Measurements from ENCODE around the gene DKK1.

Gene DKK1

DNA sequence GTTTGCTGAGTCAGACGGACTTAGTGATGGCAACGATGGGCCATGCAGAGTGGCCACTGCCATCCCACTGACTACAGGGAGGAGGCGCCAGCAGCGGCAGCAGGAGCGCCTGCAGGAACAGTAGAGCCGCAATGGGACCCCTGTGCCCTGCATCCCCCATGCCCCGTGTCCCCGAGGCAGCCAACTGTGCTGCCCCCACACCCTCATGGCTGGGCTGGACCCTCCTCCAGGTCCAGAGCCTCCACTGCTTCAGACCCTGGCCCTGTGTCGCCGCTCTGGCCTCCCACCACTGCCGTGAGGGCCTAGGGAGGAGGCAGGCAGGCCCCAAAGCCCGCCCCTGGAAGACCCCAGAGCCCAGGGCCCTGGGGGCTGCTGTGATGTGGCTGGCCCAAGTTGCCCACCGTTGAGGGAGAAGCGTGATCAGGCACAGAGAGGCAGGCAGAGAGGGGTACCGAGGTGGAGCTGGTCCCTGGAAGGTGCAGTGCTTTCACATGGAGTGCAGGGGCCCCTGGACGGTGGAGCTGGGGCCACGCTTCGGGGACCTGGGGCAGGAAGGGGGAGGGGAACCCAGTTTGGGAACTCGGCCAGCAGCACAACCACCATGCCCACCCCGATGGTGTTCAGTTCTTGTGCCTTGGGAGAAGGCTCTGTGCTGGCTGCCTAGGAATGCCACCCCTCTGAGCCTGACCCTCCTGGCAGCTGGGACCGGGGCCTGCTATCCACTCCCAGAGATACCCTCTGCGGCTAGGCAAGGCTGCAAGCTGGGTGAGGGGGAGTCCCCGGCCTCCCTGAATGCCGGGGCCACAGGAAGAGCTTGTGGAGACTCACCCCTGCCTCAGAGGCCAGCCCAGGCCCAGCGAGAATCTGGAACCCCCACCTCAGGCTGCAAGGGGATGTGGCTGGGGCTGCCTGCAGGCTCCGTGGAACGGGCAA, 32.6 kb downstream of the DKK1 start:
- TF ChIP-seq, protein P1, sequence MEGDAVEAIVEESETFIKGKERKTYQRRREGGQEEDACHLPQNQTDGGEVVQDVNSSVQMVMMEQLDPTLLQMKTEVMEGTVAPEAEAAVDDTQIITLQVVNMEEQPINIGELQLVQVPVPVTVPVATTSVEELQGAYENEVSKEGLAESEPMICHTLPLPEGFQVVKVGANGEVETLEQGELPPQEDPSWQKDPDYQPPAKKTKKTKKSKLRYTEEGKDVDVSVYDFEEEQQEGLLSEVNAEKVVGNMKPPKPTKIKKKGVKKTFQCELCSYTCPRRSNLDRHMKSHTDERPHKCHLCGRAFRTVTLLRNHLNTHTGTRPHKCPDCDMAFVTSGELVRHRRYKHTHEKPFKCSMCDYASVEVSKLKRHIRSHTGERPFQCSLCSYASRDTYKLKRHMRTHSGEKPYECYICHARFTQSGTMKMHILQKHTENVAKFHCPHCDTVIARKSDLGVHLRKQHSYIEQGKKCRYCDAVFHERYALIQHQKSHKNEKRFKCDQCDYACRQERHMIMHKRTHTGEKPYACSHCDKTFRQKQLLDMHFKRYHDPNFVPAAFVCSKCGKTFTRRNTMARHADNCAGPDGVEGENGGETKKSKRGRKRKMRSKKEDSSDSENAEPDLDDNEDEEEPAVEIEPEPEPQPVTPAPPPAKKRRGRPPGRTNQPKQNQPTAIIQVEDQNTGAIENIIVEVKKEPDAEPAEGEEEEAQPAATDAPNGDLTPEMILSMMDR (conservative IDR thresholded peaks at IDR 0.05; ENCODE audit: low read depth, low read length): no peak
- DNase-seq (ENCODE audit: low read depth): no peak
- H3K4me3 ChIP-seq (ENCODE audit: low read depth, low read length): no peak overlapping the region

DNA sequence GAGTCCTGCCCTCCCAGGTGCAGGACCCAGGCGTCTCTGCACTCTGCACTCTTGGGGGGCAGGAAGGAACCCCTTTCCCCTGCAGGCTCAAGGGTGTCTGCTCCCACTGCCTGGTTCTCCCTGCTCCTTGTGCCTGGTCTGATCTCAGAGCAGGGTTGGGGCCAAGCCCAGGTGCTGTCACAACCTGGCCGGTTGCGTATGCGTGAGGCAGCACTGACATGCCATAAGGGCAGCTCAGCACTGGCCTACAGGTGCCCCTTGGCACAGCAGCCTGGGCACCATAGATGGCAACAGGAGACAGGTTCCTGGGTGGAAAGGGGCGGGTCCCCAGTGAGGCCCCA, 33.2 kb downstream of the DKK1 start:
- no peak overlapping the region for H3K4me3 ChIP-seq (ENCODE audit: low read depth, low read length)
- no peak for DNase-seq (ENCODE audit: low read depth)
- TF ChIP-seq, protein P1 (conservative IDR thresholded peaks at IDR 0.05; ENCODE audit: low read depth, low read length): no peak

DNA sequence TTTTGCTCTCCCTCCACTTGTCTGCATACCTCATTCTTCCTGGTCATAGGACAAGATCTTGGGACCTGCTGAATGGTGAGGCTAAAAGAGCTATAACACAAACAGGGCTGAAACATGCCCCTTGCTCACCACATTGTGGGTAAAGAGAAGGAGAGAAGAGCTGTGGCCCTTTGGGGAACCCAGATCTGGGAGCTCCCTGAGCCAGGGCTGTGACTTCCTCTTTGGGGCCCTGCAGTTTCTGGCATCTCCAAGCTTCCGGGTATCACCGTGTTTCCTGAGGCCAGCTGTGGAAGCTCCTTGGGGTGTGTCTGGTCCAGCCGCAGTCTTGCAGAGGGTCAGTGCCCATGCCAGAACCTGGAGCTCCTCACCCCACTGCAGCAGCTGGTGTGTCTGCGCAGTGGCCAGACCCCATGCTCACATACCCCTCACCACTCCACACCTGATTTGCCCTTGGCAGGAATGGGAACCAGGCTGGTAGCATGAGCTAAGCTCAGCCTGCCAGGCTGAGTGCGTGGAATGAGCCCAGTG, 34.0 kb downstream of the DKK1 start:
- no peak overlapping the region for H3K4me3 ChIP-seq (ENCODE audit: low read depth, low read length)
- TF ChIP-seq, protein P1 (conservative IDR thresholded peaks at IDR 0.05; ENCODE audit: low read depth, low read length): no peak
- no peak for DNase-seq (ENCODE audit: low read depth)

DNA sequence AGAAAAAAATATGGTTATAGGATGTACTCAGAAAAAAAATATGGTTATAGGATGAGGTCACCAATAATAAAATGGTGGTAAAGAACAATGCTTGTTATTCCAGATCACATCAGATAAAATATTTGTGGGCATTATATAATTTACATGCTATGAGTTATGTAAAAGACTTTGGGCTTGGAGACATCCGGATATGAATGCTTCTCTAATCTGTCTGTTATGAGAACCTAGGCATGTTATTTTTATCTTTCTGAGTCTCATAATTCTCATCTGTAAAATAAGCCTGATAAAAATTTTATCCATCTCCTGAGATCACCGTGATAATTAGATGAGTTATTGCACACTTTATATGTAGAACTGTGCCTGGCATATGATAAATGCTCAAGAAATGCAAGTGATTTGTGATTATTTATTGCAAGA, 37.8 kb downstream of the DKK1 start:
- H3K4me3 ChIP-seq (ENCODE audit: low read depth, low read length): no peak overlapping the region
- DNase-seq (ENCODE audit: low read depth): peak; percentile 13
- TF ChIP-seq, protein P1 (conservative IDR thresholded peaks at IDR 0.05; ENCODE audit: low read depth, low read length): no peak

DNA sequence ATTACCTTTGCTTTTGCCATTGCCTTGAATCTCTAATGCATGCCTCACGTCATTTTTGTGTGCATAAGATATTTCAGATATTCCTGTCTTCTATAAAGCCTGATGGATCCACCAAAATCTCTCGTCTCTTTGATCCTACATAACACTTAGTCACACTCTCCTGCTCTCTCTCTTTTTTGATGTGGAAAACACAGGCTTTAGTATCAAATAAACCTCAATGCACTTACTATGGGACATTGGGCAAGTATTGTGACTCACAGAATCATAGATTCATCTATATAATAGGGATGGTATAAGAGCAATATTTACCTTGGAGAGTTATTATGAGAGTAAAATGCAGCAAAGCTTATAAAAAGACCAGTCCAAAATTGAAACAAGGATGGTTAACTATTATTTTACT, 39.1 kb downstream of the DKK1 start:
- no peak for DNase-seq (ENCODE audit: low read depth)
- TF ChIP-seq, protein P1 (conservative IDR thresholded peaks at IDR 0.05; ENCODE audit: low read depth, low read length): no peak
- no peak overlapping the region for H3K4me3 ChIP-seq (ENCODE audit: low read depth, low read length)

DNA sequence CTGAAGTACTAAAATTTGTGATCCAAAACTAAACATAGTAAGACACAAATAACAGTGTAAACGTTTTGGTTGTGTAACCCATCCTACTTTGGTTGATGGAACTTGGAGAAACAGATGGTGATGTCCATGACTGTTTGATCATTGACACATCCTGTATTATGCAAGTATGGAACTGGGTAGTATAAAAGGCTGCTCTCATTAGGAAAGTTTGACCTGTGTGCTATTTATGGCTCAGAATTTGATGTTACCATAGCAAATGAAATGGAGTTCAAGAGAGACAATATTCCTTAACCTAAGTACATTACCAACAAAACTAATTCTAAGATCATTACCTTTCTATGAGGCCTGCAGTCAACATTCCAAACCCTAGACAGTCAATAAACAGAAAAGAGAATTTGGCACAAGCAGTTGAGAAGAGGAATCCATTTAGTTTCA, 39.9 kb downstream of the DKK1 start:
- TF ChIP-seq, protein P1 (conservative IDR thresholded peaks at IDR 0.05; ENCODE audit: low read depth, low read length): no peak
- peak; percentile 84 for DNase-seq (ENCODE audit: low read depth)
- H3K4me3 ChIP-seq (ENCODE audit: low read depth, low read length): no peak overlapping the region
